ENCODE measurements around the gene PARVB. TPM values are rescaled to one million over a fixed set of nuclear protein-coding genes. Genes with fewer than 3 reads are reported as not detected.

PARVB gene
- total and polyA plus RNA-seq, 2 of the 8 experiments (the other 6 are each of a cell fraction or from before 2014, with no cell fraction given): 14.5 to 18.6 TPM

GRCh38 chr22:43980579-43980978, 43.5 kb upstream of the PARVB start:
- Histone ChIP-seq H2BK5ac (ENCODE audit: low read depth, low read length) (no peak overlapping the region), H3K4me2 (ENCODE audit: insufficient read depth in 1 of 2, low read depth in 2 of 2, low read length in 2 of 2) (no peak overlapping the region), H3K27ac (ENCODE audit: low read depth, low read length) (no peak overlapping the region), H3K79me1 (ENCODE audit: low read depth, low read length) (no peaks in the 10 kb centered on the region), H2BK12ac (ENCODE audit: low read depth, low read length) (no peak overlapping the region), H3K79me2 (ENCODE audit: control insufficient read depth in 1 of 2, insufficient read depth in 2 of 2, low read length in 2 of 2) (no peaks in the 10 kb centered on the region), H3K36me3 (ENCODE audit: control insufficient read depth in 2 of 4, insufficient read depth in 4 of 4, low read length in 3 of 4) (peaks cover 7 to 61% (median 26%) of the 10 kb centered on the region in 4 experiments), H4K5ac (ENCODE audit: insufficient read length, low read depth, low read length) (no peak overlapping the region), H3K27me3 (replicated peaks in 1 of 4; ENCODE audit: control insufficient read depth in 3 of 4, extremely low read depth in 1 of 4, insufficient read depth in 3 of 4, low read length in 3 of 4) (no peaks in the 10 kb centered on the region), H3K23me2 (ENCODE audit: low read depth, low read length) (peaks cover 3% of the 10 kb centered on the region; the same call in 1 of the 2 replicates), H3K4ac (replicated peaks; ENCODE audit: insufficient read length, low read depth, low read length) (no peak overlapping the region), H4K8ac (ENCODE audit: extremely low read depth, insufficient read depth, low read length) (no peak overlapping the region), H3K4me1 (replicated peaks in 1 of 4; ENCODE audit: control insufficient read depth in 3 of 4, insufficient read depth in 4 of 4, low read length in 3 of 4) (no peaks in the 10 kb centered on the region), H2AFZ (ENCODE audit: low read length) (no peak overlapping the region), H3K18ac (ENCODE audit: extremely low read depth, low read length) (no peak overlapping the region), H4K91ac (replicated peaks; ENCODE audit: insufficient read length, low read length) (no peak overlapping the region), H2BK120ac (replicated peaks; ENCODE audit: low read depth, low read length) (no peak overlapping the region), H2BK15ac (ENCODE audit: low read length) (no peak overlapping the region), H2BK20ac (ENCODE audit: low read length) (no peak overlapping the region), H3K9ac (replicated peaks in 1 of 4; ENCODE audit: extremely low read depth in 1 of 4, low read depth in 3 of 4, low read length in 3 of 4) (no peak overlapping the region; a peak in 1 of 7 replicates), H3K23ac (ENCODE audit: insufficient read length) (no peak overlapping the region), H3K4me3 (ENCODE audit: extremely low read depth in 1 of 4, insufficient read depth in 2 of 4, low read depth in 3 of 4, low read length in 4 of 4) (no peak overlapping the region), H3K56ac (replicated peaks; ENCODE audit: insufficient read length, low read depth, low read length) (no peak overlapping the region), H3K14ac (ENCODE audit: insufficient read length) (no peak overlapping the region), H3K9me3 (ENCODE audit: insufficient read depth in 2 of 2, low read depth in 1 of 2, low read length in 1 of 2) (no peaks in the 10 kb centered on the region), H2AK5ac (ENCODE audit: low read depth, low read length) (no peak overlapping the region), H4K20me1 (replicated peaks in 1 of 2; ENCODE audit: control insufficient read depth in 1 of 2, insufficient read depth in 2 of 2, low read length in 2 of 2) (peaks cover 0 to 5% of the 10 kb centered on the region in 2 experiments)
- FAIRE-seq (no peak), DNase-seq (ENCODE audit: low read depth in 1 of 2, low spot score in 2 of 2) (no peak)
- CTCF ChIA-PET (ENCODE audit: partially characterized antibody): interaction anchor here (1.5 kb wide), 1 partner anchor 13 kb away, joined by 6 read pairs; no protein-coding TSS in a partner anchor
- 85% methylated on average over 7 of the region's 7 CpGs; no CpG with 5 or more reads in 1 of the 2 experiments for WGBS, 2 experiments (ENCODE audit: extremely low coverage in 1 of 2, insufficient coverage in 1 of 2, insufficient read length in 1 of 2, insufficient replicate concordance in 2 of 2, low coverage in 1 of 2, low lambda C conversion rate in 2 of 2, missing lambda C conversion rate in 1 of 2)
- TF ChIP-seq TEAD4 (IDR thresholded peaks at IDR 0.05; ENCODE audit: low read depth, low read length) (no peak), POU5F1 (IDR thresholded peaks at IDR 0.05; ENCODE audit: low read depth, low read length) (no peak), SP4 (IDR thresholded peaks at IDR 0.05; ENCODE audit: low read length) (no peak), SP1 (IDR thresholded peaks at IDR 0.05; ENCODE audit: low read depth, low read length) (no peak), KDM4A (IDR thresholded peaks at IDR 0.05; ENCODE audit: low read depth, low read length, severe bottlenecking) (no peak), CEBPB (IDR thresholded peaks at IDR 0.05; ENCODE audit: low read depth, low read length) (no peak), GABPA (IDR thresholded peaks at IDR 0.05; ENCODE audit: borderline replicate concordance, insufficient read depth, low read length) (no peak), NRF1 (IDR thresholded peaks at IDR 0.05; ENCODE audit: low read depth, low read length) (no peak), CHD2 (IDR thresholded peaks at IDR 0.05; ENCODE audit: low read length) (no peak)
- POLR2A ChIA-PET (ENCODE audit: partially characterized antibody): no interaction called here
